ENCODE data around the gene FAM13B.
"Not testable (repeated sequence)": the region's sequence is repeated elsewhere in the genome, so short reads cannot be mapped to it uniquely, and the experiment has no call there.

The FAM13B gene

DNA sequence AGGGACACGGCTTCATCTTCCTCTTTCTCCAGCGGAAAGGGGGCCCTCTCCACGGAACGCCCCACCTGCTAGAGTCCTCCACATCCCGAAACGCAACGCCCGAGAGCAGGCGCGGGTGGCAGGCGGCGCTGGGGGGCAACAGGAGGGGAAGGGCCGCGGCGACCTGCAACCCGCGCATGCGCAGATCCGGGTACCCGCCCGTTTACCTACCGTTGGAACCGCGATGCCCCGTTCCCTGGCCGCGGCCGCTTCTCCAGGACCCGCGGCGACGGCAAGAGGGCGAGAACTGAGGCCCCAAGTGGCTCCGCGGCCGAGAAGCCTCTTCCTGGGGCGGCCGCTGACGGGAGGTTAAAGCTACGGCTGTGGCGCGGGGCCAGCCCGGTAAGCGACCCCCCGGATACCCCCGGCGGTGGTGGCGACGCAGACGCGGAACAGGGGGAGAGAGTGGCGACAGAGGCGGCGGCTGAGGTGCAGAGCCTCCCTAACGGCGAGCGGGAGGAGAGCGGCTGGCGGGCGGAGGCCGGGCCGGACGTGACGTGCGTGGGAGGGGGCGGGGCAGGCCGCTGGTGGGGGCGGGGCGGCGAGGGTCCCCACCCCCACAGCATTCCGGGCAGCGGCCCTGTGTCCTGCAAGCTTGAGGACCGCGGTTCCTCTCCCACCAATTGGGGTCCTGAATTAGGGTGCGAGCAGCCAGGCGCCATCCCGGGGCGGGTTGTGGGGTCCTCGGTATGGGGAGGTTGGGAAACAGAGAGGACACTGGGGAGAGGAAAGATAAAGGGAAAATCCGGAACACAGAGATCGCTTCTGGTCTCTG is at the start of gene FAM13B:
Gene FAM13B (minus strand): TSS at position 508 of the 814 bp plus-strand sequence. CDS start 13,968 bp downstream, outside the sequence.
- CTCF ChIA-PET: interaction anchor here (5.1 to 7.2 kb wide), 2 partner anchors 33 to 100 kb away, joined by 66 to 193 read pairs; no protein-coding TSS in a partner anchor
- peaks cover 56% of the 10 kb centered on the region for H3K4me1 Mint-ChIP-seq

GRCh38 chr5:138082033-138082432 is 49.2 kb upstream of the FAM13B start:
- H3K4me1 Mint-ChIP-seq: peaks cover 18% of the 10 kb centered on the region
- peaks cover 3% of the 10 kb centered on the region for H3K27me3 Mint-ChIP-seq
- H3K4me3 Mint-ChIP-seq: no peak overlapping the region
- H3K9me3 Mint-ChIP-seq: no peaks in the 10 kb centered on the region
- H3K27ac Mint-ChIP-seq: no peak overlapping the region
- CTCF ChIA-PET: interaction anchor here (0.7 to 10.6 kb wide), 6 partner anchors 8 to 77 kb away, joined by 3 to 175 read pairs (median 4); no protein-coding TSS in a partner anchor
- no peak for DNase-seq
- no peaks in the 10 kb centered on the region for H3K36me3 Mint-ChIP-seq

More for the DNA sequence above, at the start of gene FAM13B:
- Mint-ChIP-seq H3K27ac (peak within 1 kb of the TSS; percentile 98), H3K27me3 (peaks cover 5% of the 10 kb centered on the region), H3K36me3 (peaks cover 15% of the 10 kb centered on the region), H3K4me3 (peak within 1 kb of the TSS; percentile 92), H3K9me3 (no peaks in the 10 kb centered on the region)
- peak; percentile 86 for DNase-seq

GRCh38 chr5:138078006-138078643 is 45.2 kb upstream of the FAM13B start:
- DNase-seq: no peak
- Mint-ChIP-seq H3K36me3 (no peaks in the 10 kb centered on the region), H3K27ac (no peak overlapping the region), H3K9me3 (no peaks in the 10 kb centered on the region), H3K4me3 (no peak overlapping the region), H3K27me3 (peaks cover 3% of the 10 kb centered on the region), H3K4me1 (peaks cover 18% of the 10 kb centered on the region)
- CTCF ChIA-PET: interaction anchor here (0.6 to 10.6 kb wide), 19 partner anchors 10 to 449 kb away, joined by 3 to 175 read pairs (median 5); no protein-coding TSS in a partner anchor

- Mint-ChIP-seq H3K27me3 (peaks cover 3% of the 10 kb centered on the region), H3K27ac (no peak overlapping the region), H3K36me3 (no peaks in the 10 kb centered on the region), H3K4me1 (peaks cover 18% of the 10 kb centered on the region), H3K9me3 (no peaks in the 10 kb centered on the region), H3K4me3 (no peak overlapping the region)
- CTCF ChIA-PET: interaction anchor here (0.8 to 10.6 kb wide), 23 partner anchors 9 to 448 kb away, joined by 3 to 175 read pairs (median 4); no protein-coding TSS in a partner anchor
- peak; percentile 71 for DNase-seq
Measured at GRCh38 chr5:138077064-138077696, 44.3 kb upstream of the FAM13B start.

DNA sequence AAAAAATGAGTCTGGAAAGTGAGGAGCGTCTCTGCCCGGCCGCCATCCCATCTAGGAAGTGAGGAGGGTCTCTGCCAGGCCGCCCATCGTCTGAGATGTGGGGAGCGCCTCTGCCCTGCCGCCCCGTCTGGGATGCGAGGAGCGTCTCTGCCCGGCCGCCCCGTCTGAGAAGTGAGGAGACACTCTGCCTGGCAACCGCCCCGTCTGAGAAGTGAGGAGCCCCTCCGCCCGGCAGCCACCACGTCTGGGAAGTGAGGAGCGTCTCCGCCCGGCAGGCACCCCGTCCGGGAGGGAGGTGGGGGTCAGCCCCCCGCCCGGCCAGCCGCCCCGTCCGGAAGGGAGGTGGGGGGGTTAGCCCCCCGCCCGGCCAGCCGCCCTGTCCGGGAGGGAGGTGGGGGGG is 37.1 kb upstream of the FAM13B start:
- H3K9me3 Mint-ChIP-seq, DNase-seq, H3K4me1 Mint-ChIP-seq, H3K4me3 Mint-ChIP-seq, H3K27me3 Mint-ChIP-seq, H3K27ac Mint-ChIP-seq, H3K36me3 Mint-ChIP-seq: not testable (repeated sequence)
- CTCF ChIA-PET: interaction anchor here (1.1 to 8.0 kb wide), 10 partner anchors 8 to 441 kb away, joined by 3 to 193 read pairs (median 8); no protein-coding TSS in a partner anchor

GRCh38 chr5:138068742-138069600 is 36.1 kb upstream of the FAM13B start:
- no peak overlapping the region for H3K27ac Mint-ChIP-seq
- no peaks in the 10 kb centered on the region for H3K27me3 Mint-ChIP-seq
- CTCF ChIA-PET: interaction anchor here (0.7 to 8.0 kb wide), 30 partner anchors 8 to 440 kb away, joined by 3 to 193 read pairs (median 4); partner anchors contain the start of gene NME5
- peak; percentile 78 for DNase-seq
- no peaks in the 10 kb centered on the region for H3K9me3 Mint-ChIP-seq
- no peak overlapping the region for H3K4me3 Mint-ChIP-seq
- H3K4me1 Mint-ChIP-seq: peaks cover 9% of the 10 kb centered on the region
- no peaks in the 10 kb centered on the region for H3K36me3 Mint-ChIP-seq

GRCh38 chr5:138067945-138068344 is 35.1 kb upstream of the FAM13B start:
- no peak overlapping the region for H3K27ac Mint-ChIP-seq
- peaks cover 9% of the 10 kb centered on the region for H3K4me1 Mint-ChIP-seq
- no peaks in the 10 kb centered on the region for H3K36me3 Mint-ChIP-seq
- CTCF ChIA-PET: interaction anchor here (0.7 to 8.0 kb wide), 14 partner anchors 10 to 438 kb away, joined by 3 to 193 read pairs (median 4); no protein-coding TSS in a partner anchor
- no peaks in the 10 kb centered on the region for H3K9me3 Mint-ChIP-seq
- H3K27me3 Mint-ChIP-seq: no peaks in the 10 kb centered on the region
- DNase-seq: no peak
- H3K4me3 Mint-ChIP-seq: no peak overlapping the region

DNA sequence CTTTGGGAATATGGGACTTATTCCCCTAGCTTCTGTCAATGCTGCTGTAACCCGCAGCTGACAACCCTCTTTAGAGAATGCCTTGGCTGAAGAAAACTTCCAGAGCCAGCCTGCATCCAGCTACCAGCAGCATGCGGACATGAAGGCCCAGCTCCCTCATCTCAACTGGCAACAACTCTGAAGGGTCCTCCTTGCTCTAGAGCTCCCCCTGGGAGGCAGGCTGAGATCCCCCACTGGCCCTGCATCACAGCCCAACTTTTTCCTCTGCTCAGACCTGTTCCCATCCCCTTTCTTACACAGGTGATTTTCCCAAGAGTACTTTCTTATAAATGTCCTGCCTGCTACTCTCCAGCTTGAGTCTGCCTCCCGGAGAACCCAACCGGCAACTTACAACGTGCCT is 32.2 kb upstream of the FAM13B start:
- Mint-ChIP-seq H3K27me3 (no peaks in the 10 kb centered on the region), H3K4me1 (peaks cover 4% of the 10 kb centered on the region), H3K4me3 (no peak overlapping the region), H3K27ac (no peak overlapping the region), H3K36me3 (no peaks in the 10 kb centered on the region), H3K9me3 (no peaks in the 10 kb centered on the region)
- CTCF ChIA-PET: interaction anchor here (0.8 to 8.0 kb wide), 9 partner anchors 10 to 288 kb away, joined by 3 to 193 read pairs (median 5); no protein-coding TSS in a partner anchor
- no peak for DNase-seq

- Mint-ChIP-seq H3K27me3 (no peaks in the 10 kb centered on the region), H3K4me3 (no peak overlapping the region), H3K36me3 (no peaks in the 10 kb centered on the region), H3K9me3 (no peaks in the 10 kb centered on the region), H3K27ac (no peak overlapping the region), H3K4me1 (peaks cover 4% of the 10 kb centered on the region)
- CTCF ChIA-PET: interaction anchor here (0.8 to 8.0 kb wide), 9 partner anchors 9 to 288 kb away, joined by 3 to 193 read pairs (median 5); no protein-coding TSS in a partner anchor
- no peak for DNase-seq
Measured at GRCh38 chr5:138064526-138064925, 31.6 kb upstream of the FAM13B start.

GRCh38 chr5:138054847-138055558 is 22.1 kb upstream of the FAM13B start:
- Mint-ChIP-seq H3K9me3 (no peaks in the 10 kb centered on the region), H3K27ac (no peak overlapping the region), H3K4me1 (peaks cover 8% of the 10 kb centered on the region), H3K4me3 (no peak overlapping the region), H3K36me3 (no peaks in the 10 kb centered on the region), H3K27me3 (peaks cover 17% of the 10 kb centered on the region)
- CTCF ChIA-PET: interaction anchor here (1.3 to 4.5 kb wide), 3 partner anchors 10 to 18 kb away, joined by 3 to 17 read pairs (median 16); no protein-coding TSS in a partner anchor
- DNase-seq: no peak

DNA sequence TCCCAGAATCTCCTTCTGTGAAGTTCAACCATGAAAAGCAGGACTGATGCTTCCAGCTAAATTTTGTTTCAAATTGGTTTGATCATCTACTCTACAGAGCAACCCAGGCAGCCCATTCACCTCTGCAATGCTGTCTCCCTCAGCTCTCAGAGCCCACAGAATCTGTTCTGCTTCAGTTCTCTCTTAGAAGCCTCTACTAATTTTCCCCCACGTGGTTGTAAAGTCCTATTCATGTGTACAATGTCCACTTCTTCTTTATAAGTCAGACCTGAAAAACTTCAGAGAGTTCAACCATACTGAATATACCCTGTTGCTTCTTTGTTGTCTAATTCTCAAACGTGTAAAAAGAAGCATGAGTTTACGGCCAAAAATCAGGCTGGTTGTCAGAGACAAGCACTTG is 21.3 kb upstream of the FAM13B start:
- Mint-ChIP-seq H3K27ac (no peak overlapping the region), H3K27me3 (peaks cover 18% of the 10 kb centered on the region), H3K36me3 (no peaks in the 10 kb centered on the region), H3K9me3 (no peaks in the 10 kb centered on the region), H3K4me1 (peaks cover 8% of the 10 kb centered on the region), H3K4me3 (no peak overlapping the region)
- CTCF ChIA-PET: interaction anchor here (0.7 to 4.5 kb wide), 4 partner anchors 11 to 96 kb away, joined by 5 to 17 read pairs (median 10); no protein-coding TSS in a partner anchor
- no peak for DNase-seq

DNA sequence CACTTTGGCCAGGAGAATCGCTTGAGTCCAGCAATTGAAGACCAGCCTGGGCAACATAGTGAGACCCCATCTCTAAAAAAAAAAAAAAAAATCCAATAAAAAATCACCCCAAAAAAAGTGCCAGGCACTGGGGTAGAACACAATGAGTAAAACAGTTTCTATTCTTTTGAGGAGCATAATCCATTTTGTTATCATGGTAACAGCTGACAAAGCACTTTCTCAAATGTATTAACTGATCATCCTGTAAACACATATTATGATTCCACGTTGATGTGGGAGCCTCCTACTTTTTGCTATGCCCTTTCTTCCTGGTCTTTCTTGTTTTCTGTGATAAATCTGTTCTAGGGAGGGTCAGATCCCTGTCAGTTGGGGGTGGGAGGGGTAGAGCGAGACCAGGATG is 20.7 kb upstream of the FAM13B start:
- Mint-ChIP-seq H3K27ac (no peak overlapping the region), H3K27me3 (peaks cover 18% of the 10 kb centered on the region), H3K36me3 (no peaks in the 10 kb centered on the region), H3K4me1 (peaks cover 8% of the 10 kb centered on the region), H3K9me3 (no peaks in the 10 kb centered on the region), H3K4me3 (no peak overlapping the region)
- no peak for DNase-seq
- CTCF ChIA-PET: interaction anchor here (0.6 to 4.5 kb wide), 6 partner anchors 11 to 205 kb away, joined by 3 to 17 read pairs (median 5); no protein-coding TSS in a partner anchor

Measured in activated naive CD4-positive, alpha-beta T cell treated with anti-CD3 and anti-CD28 coated beads, Interleukin-2, amount 10 ng/mL, durations not matched to agents 7 days and 5 days (primary cell).